Measurements from ENCODE around the gene DCAF11.

The DCAF11 gene

GRCh38 chr14:24108336-24108874 is 6.2 kb upstream of the DCAF11 start:
- Histone ChIP-seq H2AFZ (ENCODE audit: low read depth, low read length) (peak overlapping the region; percentile 91), H4K20me1 (ENCODE audit: insufficient read depth, low read length) (no peaks in the 10 kb centered on the region), H3K27ac (ENCODE audit: low read length) (no peak overlapping the region; the same call in 1 of the 2 replicates), H3K36me3 (replicated peaks; ENCODE audit: low read depth, low read length) (peaks cover 12% of the 10 kb centered on the region), H3K4me3 (ENCODE audit: low read length) (no peak overlapping the region), H3K79me2 (ENCODE audit: low read length) (no peaks in the 10 kb centered on the region), H3K27me3 (ENCODE audit: low read depth, low read length) (no peaks in the 10 kb centered on the region), H3K9ac (ENCODE audit: low read length) (peak overlapping the region; percentile 16; the same call in 1 of the 2 replicates), H3K4me1 (ENCODE audit: low read length) (peaks cover 7% of the 10 kb centered on the region), H3K4me2 (ENCODE audit: low read length) (peak overlapping the region; percentile 60), H3K9me3 (ENCODE audit: insufficient read depth, low read length) (no peaks in the 10 kb centered on the region)
- no peak for TF ChIP-seq CTCF (IDR thresholded peaks at IDR 0.05; ENCODE audit: low read depth, low read length)
- no peak for TF ChIP-seq EZH2phosphoT487 (IDR thresholded peaks at IDR 0.05; ENCODE audit: low read depth)

GRCh38 chr14:24110060-24110459 is 4.5 kb upstream of the DCAF11 start:
- TF ChIP-seq CTCF (IDR thresholded peaks at IDR 0.05; ENCODE audit: low read depth, low read length) (no peak), EZH2phosphoT487 (IDR thresholded peaks at IDR 0.05; ENCODE audit: low read depth) (no peak)

GRCh38 chr14:24110523-24110922 is 4.1 kb upstream of the DCAF11 start:
- H3K36me3 ChIP-seq (replicated peaks; ENCODE audit: low read depth, low read length) = no peaks in the 10 kb centered on the region
- no peak overlapping the region for H3K4me2 ChIP-seq (ENCODE audit: low read length)
- H3K27me3 ChIP-seq (ENCODE audit: low read depth, low read length) = no peaks in the 10 kb centered on the region
- no peak overlapping the region for H3K27ac ChIP-seq (ENCODE audit: low read length)
- no peak overlapping the region for H2AFZ ChIP-seq (ENCODE audit: low read depth, low read length)
- H3K4me3 ChIP-seq (ENCODE audit: low read length) = no peak overlapping the region
- H3K9me3 ChIP-seq (ENCODE audit: insufficient read depth, low read length) = no peaks in the 10 kb centered on the region
- H3K4me1 ChIP-seq (ENCODE audit: low read length) = peaks cover 9% of the 10 kb centered on the region
- H4K20me1 ChIP-seq (ENCODE audit: insufficient read depth, low read length) = no peaks in the 10 kb centered on the region
- H3K79me2 ChIP-seq (ENCODE audit: low read length) = peaks cover 2% of the 10 kb centered on the region; the same call in 1 of the 2 replicates
- TF ChIP-seq EZH2phosphoT487 (IDR thresholded peaks at IDR 0.05; ENCODE audit: low read depth) (no peak), CTCF (IDR thresholded peaks at IDR 0.05; ENCODE audit: low read depth, low read length) (no peak)
- no peak overlapping the region for H3K9ac ChIP-seq (ENCODE audit: low read length)

More at GRCh38 chr14:24110060-24110459, 4.5 kb upstream of the DCAF11 start:
- peaks cover 7% of the 10 kb centered on the region for H3K4me1 ChIP-seq (ENCODE audit: low read length)
- no peak overlapping the region for H2AFZ ChIP-seq (ENCODE audit: low read depth, low read length)
- H3K27ac ChIP-seq (ENCODE audit: low read length) = no peak overlapping the region
- H4K20me1 ChIP-seq (ENCODE audit: insufficient read depth, low read length) = no peaks in the 10 kb centered on the region
- H3K4me2 ChIP-seq (ENCODE audit: low read length) = no peak overlapping the region
- no peaks in the 10 kb centered on the region for H3K36me3 ChIP-seq (replicated peaks; ENCODE audit: low read depth, low read length)
- no peaks in the 10 kb centered on the region for H3K27me3 ChIP-seq (ENCODE audit: low read depth, low read length)
- no peak overlapping the region for H3K9ac ChIP-seq (ENCODE audit: low read length)
- no peaks in the 10 kb centered on the region for H3K9me3 ChIP-seq (ENCODE audit: insufficient read depth, low read length)
- no peak overlapping the region for H3K4me3 ChIP-seq (ENCODE audit: low read length)
- no peaks in the 10 kb centered on the region for H3K79me2 ChIP-seq (ENCODE audit: low read length)

GRCh38 chr14:24113379-24113800 is 1.2 kb upstream of the DCAF11 start:
- peaks cover 15% of the 10 kb centered on the region for H3K4me1 ChIP-seq (ENCODE audit: low read length)
- H4K20me1 ChIP-seq (ENCODE audit: insufficient read depth, low read length) = no peaks in the 10 kb centered on the region
- no peaks in the 10 kb centered on the region for H3K27me3 ChIP-seq (ENCODE audit: low read depth, low read length)
- H3K9me3 ChIP-seq (ENCODE audit: insufficient read depth, low read length) = no peaks in the 10 kb centered on the region
- H3K79me2 ChIP-seq (ENCODE audit: low read length) = peaks cover 12% of the 10 kb centered on the region; the same call in 1 of the 2 replicates
- H3K4me3 ChIP-seq (ENCODE audit: low read length) = peak overlapping the region; percentile 91
- peak overlapping the region; percentile 89 for H3K4me2 ChIP-seq (ENCODE audit: low read length)
- H3K36me3 ChIP-seq (replicated peaks; ENCODE audit: low read depth, low read length) = peaks cover 12% of the 10 kb centered on the region
- peak overlapping the region; percentile 76; the same call in 1 of the 2 replicates for H2AFZ ChIP-seq (ENCODE audit: low read depth, low read length)
- TF ChIP-seq CTCF (IDR thresholded peaks at IDR 0.05; ENCODE audit: low read depth, low read length) (no peak), EZH2phosphoT487 (IDR thresholded peaks at IDR 0.05; ENCODE audit: low read depth) (no peak)
- peak overlapping the region; percentile 96 for H3K9ac ChIP-seq (ENCODE audit: low read length)
- peak overlapping the region; percentile 95 for H3K27ac ChIP-seq (ENCODE audit: low read length)

Measured in OCI-LY3 (cell line).